HG02623 (cell line): ENCODE measurements around the gene HSPA4.

Experiments used
- ATAC-seq: cut with Tn5 transposase; IDR thresholded peaks from one replicate; pipeline ENCODE4 v1.9.1; 2021; ENCODE audit warnings: moderate library complexity; ENCODE audit not compliant: unreplicated experiment

Gene HSPA4

GRCh38 chr5:133154274-133155075, 102.7 kb downstream of the HSPA4 start:
- ATAC-seq = no peak

DNA sequence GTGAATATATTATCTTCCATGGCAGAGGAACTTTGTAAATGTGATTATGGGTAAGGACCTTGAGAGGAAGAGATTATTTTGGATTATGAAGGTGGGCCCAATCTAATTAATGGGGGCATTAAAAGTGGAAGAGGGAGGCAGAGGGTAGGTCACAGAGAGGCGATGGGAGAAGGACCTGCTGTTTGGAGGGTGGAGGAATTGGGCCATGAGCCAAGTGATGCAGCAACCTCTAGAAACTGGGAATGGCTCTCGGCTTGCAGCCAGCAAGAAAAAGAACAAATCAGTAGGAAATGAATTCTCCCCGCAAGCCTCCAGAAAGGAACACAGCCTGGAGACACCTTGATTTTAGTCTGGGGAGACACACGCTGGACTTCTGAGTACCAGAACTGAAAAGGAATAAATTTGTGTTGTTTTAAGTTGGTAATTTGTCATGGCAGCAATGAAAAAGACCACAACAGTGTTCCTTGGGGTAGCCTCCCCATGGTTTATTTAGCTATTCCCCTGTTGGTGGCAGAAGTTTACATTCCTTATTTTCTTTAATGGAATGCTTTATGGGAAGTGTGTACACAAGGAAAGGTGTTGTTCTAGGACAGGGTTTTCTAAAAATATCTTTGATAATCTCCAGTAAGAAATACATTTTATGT, 103.6 kb downstream of the HSPA4 start:
- ATAC-seq = no peak
